GM12878 (cell line): ENCODE data around the gene TYW3. TPM values are rescaled to one million over a fixed set of nuclear protein-coding genes. Genes with fewer than 3 reads are reported as not detected.
A peak's percentile ranks its signal among the peaks of the same experiment; 100 is the strongest.

Experiments used
- BMI1 ChIP-seq: fragments of 450-650 bp; IDR thresholded peaks from 2 replicates; pipeline ENCODE4 v1.6.1; 2016; ENCODE audit warnings: mild to moderate bottlenecking, moderate library complexity, borderline replicate concordance
- CHD2 ChIP-seq: IDR thresholded peaks from 2 replicates; pipeline ENCODE4 v1.6.1; 2011; ENCODE audit warnings: low read depth, low read length, improper control_type of control experiment, borderline replicate concordance
- CTCF ChIP-seq, 3 experiments: IDR thresholded peaks in 2 of 3; conservative IDR thresholded peaks in 1 of 3; 2 replicates each; pipeline ENCODE4 v1.5.1; 2011; ENCODE audit warnings: low read depth in 3 of 3, low read length in 3 of 3, mild to moderate bottlenecking in 3 of 3, control low read depth in 2 of 3, moderate library complexity in 2 of 3, inconsistent platforms in 1 of 3, mixed read lengths in 1 of 3; ENCODE audit not compliant: control insufficient read depth in 2 of 3, insufficient read depth in 1 of 3; ENCODE audit errors: extremely low read depth in 1 of 3
- EGR1 ChIP-seq, 2 experiments: IDR thresholded peaks; 1 replicate in 1 of 2; 2 replicates in 1 of 2; pipeline ENCODE4 v1.6.1; 2011 to 2012; ENCODE audit warnings: low read depth in 2 of 2, low read length in 2 of 2, borderline replicate concordance in 1 of 2, mild to moderate bottlenecking in 1 of 2, moderate library complexity in 1 of 2
- ESRRA ChIP-seq: IDR thresholded peaks from 2 replicates; pipeline ENCODE4 v1.6.1; 2012; ENCODE audit warnings: mild to moderate bottlenecking, low read length, improper control_type of control experiment
- FOXK2 ChIP-seq: fragments of 450-650 bp; IDR thresholded peaks from 2 replicates; pipeline ENCODE4 v1.6.1; 2017; ENCODE audit warnings: mild to moderate bottlenecking, moderate library complexity
- GATAD2B ChIP-seq: fragments of 450-650 bp; conservative IDR thresholded peaks from 2 replicates; pipeline ENCODE4 v1.6.1; 2017; ENCODE audit warnings: low read depth, mild to moderate bottlenecking, moderate library complexity
- HDGF ChIP-seq: fragments of 450-650 bp; IDR thresholded peaks from 2 replicates; pipeline ENCODE4 v1.6.1; 2016; ENCODE audit warnings: antibody characterized with exemption
- MYB ChIP-seq: fragments of 150-350 bp; IDR thresholded peaks from 2 replicates; pipeline ENCODE4 v1.6.1; 2014; ENCODE audit warnings: mild to moderate bottlenecking, low read depth, low read length, borderline replicate concordance
- MYC ChIP-seq: IDR thresholded peaks from 2 replicates; pipeline ENCODE4 v1.6.1; 2011; ENCODE audit warnings: mild to moderate bottlenecking, low read length, moderate library complexity, inconsistent platforms; ENCODE audit not compliant: insufficient read depth, insufficient replicate concordance, insufficient read length, severe bottlenecking
- PAX8 ChIP-seq: fragments of 450-650 bp; IDR thresholded peaks from 2 replicates; pipeline ENCODE4 v1.6.1; 2017; ENCODE audit warnings: mild to moderate bottlenecking, moderate library complexity
- POLR2AphosphoS2 ChIP-seq: IDR thresholded peaks from 2 replicates; pipeline ENCODE4 v1.6.1; 2011; ENCODE audit warnings: low read depth, mild to moderate bottlenecking, low read length, improper control_type of control experiment, moderate library complexity
- POLR2AphosphoS5 ChIP-seq: IDR thresholded peaks from 2 replicates; pipeline ENCODE4 v1.6.1; 2011; ENCODE audit warnings: mild to moderate bottlenecking, low read length, inconsistent platforms
- SIN3A ChIP-seq: IDR thresholded peaks from 2 replicates; pipeline ENCODE4 v1.6.1; 2012; ENCODE audit warnings: low read depth, low read length, improper control_type of control experiment
- SMAD1 ChIP-seq: fragments of 450-650 bp; IDR thresholded peaks from 2 replicates; pipeline ENCODE4 v1.6.1; 2018; ENCODE audit warnings: mild to moderate bottlenecking, low read depth; ENCODE audit not compliant: partially characterized antibody
- SMAD5 ChIP-seq: IDR thresholded peaks from 2 replicates; pipeline ENCODE4 v1.6.1; 2016; ENCODE audit warnings: antibody characterized with exemption, low read depth
- SPI1 ChIP-seq: IDR thresholded peaks from 2 replicates; pipeline ENCODE4 v1.6.1; 2011; ENCODE audit warnings: low read depth, mild to moderate bottlenecking, low read length, moderate library complexity, borderline replicate concordance; ENCODE audit not compliant: insufficient read depth
- SRF ChIP-seq, 2 experiments: IDR thresholded peaks; 2 replicates each; pipeline ENCODE4 v1.6.1; 2011; ENCODE audit warnings: low read depth in 2 of 2, low read length in 2 of 2, mild to moderate bottlenecking in 1 of 2, moderate library complexity in 1 of 2
- TBL1XR1 ChIP-seq: IDR thresholded peaks from 2 replicates; pipeline ENCODE4 v1.6.1; 2012; ENCODE audit warnings: low read depth, low read length, improper control_type of control experiment
- TCF7 ChIP-seq: IDR thresholded peaks from 2 replicates; pipeline ENCODE4 v1.6.1; 2014; ENCODE audit warnings: antibody characterized with exemption, borderline replicate concordance
- polyA plus RNA-seq, 11 experiments: library from polyadenylated mRNA; depleted of rRNA in 4 of 11; unstranded in 6 of 11; stranded (reverse) in 5 of 11; fragments of >200 nt; fragmentation: Nextera tagmentation in 4 of 11; fragmentation: Illumina TruSeq in 1 of 11; extraction: Ambion mirVana in 4 of 11; extraction: Trizol in 1 of 11; gene quantifications; 1 replicate in 1 of 11; 2 replicates in 10 of 11; pipeline versions ENCODE4 v1.2.1 to v1.2.3, GENCODE V29; 2011 to 2016; ENCODE audit warnings: inconsistent platforms in 2 of 11, missing spikeins in 2 of 11, low read depth in 1 of 11
- total RNA-seq, 4 experiments: library from RNA; depleted of rRNA in 3 of 4; stranded (reverse); fragments of >200 nt in 3 of 4; fragmentation: Illumina TruSeq in 1 of 4; extraction: Trizol in 1 of 4; gene quantifications; 2 replicates each; pipeline versions ENCODE4 v1.2.1 to v1.2.3, GENCODE V29; 2013 to 2021
- TF ChIP-seq, protein P1 (sequence below): fragments of 150-350 bp; IDR thresholded peaks from 2 replicates; pipeline ENCODE4 v1.6.1; 2014; ENCODE audit warnings: mild to moderate bottlenecking, low read depth, low read length
- TF ChIP-seq, protein P2 (sequence below): fragments of 450-650 bp; IDR thresholded peaks from 2 replicates; pipeline ENCODE4 v1.6.1; 2014; ENCODE audit warnings: mild to moderate bottlenecking

Gene TYW3
- total and polyA plus RNA-seq, 10 of the 15 experiments (the other 5 are each of a cell fraction or from before 2014, with no cell fraction given): 18.6 to 54.4 (median 32.8) TPM

GRCh38 chr1:74732960-74733603 is at the start of gene TYW3, which contains the start of gene CRYZ (continued):
- no peak for TF ChIP-seq TCF7
- TF ChIP-seq CHD2: peak; percentile 53; the same call in 1 of the 2 replicates
- TF ChIP-seq MYB: no peak
- TF ChIP-seq HDGF: no peak; the same call in 1 of the 2 replicates
- TF ChIP-seq ESRRA: no peak
- TF ChIP-seq FOXK2: no peak
- no peak for TF ChIP-seq EGR1 (IDR thresholded peaks at IDR 0.05; ENCODE audit: borderline replicate concordance in 1 of 2, low read depth in 2 of 2, low read length in 2 of 2)
- TF ChIP-seq SMAD5: 0 out of 2 replicates have a peak, but pooled peaks have one; percentile 69
- peak; percentile 44; the same call in 1 of the 2 replicates for TF ChIP-seq TBL1XR1
- no peak for TF ChIP-seq SPI1
- peak; percentile 63 for TF ChIP-seq GATAD2B
- TF ChIP-seq PAX8: 0 out of 2 replicates have a peak, but pooled peaks have one; percentile 18
- TF ChIP-seq, protein P1, sequence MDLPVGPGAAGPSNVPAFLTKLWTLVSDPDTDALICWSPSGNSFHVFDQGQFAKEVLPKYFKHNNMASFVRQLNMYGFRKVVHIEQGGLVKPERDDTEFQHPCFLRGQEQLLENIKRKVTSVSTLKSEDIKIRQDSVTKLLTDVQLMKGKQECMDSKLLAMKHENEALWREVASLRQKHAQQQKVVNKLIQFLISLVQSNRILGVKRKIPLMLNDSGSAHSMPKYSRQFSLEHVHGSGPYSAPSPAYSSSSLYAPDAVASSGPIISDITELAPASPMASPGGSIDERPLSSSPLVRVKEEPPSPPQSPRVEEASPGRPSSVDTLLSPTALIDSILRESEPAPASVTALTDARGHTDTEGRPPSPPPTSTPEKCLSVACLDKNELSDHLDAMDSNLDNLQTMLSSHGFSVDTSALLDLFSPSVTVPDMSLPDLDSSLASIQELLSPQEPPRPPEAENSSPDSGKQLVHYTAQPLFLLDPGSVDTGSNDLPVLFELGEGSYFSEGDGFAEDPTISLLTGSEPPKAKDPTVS: peak; percentile 74; the same call in 1 of the 2 replicates
- TF ChIP-seq, protein P2, sequence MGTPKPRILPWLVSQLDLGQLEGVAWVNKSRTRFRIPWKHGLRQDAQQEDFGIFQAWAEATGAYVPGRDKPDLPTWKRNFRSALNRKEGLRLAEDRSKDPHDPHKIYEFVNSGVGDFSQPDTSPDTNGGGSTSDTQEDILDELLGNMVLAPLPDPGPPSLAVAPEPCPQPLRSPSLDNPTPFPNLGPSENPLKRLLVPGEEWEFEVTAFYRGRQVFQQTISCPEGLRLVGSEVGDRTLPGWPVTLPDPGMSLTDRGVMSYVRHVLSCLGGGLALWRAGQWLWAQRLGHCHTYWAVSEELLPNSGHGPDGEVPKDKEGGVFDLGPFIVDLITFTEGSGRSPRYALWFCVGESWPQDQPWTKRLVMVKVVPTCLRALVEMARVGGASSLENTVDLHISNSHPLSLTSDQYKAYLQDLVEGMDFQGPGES: no peak
- peak; percentile 95 for TF ChIP-seq POLR2AphosphoS5
- no peak for TF ChIP-seq SMAD1
- peak; percentile 52 for TF ChIP-seq MYC
- no peak for TF ChIP-seq BMI1
- 0 out of 2 replicates have a peak, but pooled peaks have one; percentile 56 for TF ChIP-seq POLR2AphosphoS2
- TF ChIP-seq CTCF (IDR thresholded peaks at IDR 0.05 in 2 of 3, conservative IDR thresholded peaks at IDR 0.05 in 1 of 3; ENCODE audit: control insufficient read depth in 2 of 3, extremely low read depth in 1 of 3, insufficient read depth in 1 of 3, low read depth in 3 of 3, low read length in 3 of 3): no peak
- peak; percentile 68; the same call in 1 of the 2 replicates for TF ChIP-seq SIN3A
- TF ChIP-seq SRF (IDR thresholded peaks at IDR 0.05; ENCODE audit: low read depth in 2 of 2, low read length in 2 of 2): no peak
